A549 (cell line): ENCODE measurements around the gene CSTA. TPM values are rescaled to one million over a fixed set of nuclear protein-coding genes. Genes with fewer than 3 reads are reported as not detected.

Experiments used
- ATAC-seq, 2 experiments: fragments of 200-7000 bp in 1 of 2; fragments of >200 bp in 1 of 2; cut with Nextera tagmentation in 1 of 2; cut with Tn5 transposase in 1 of 2; 3 replicates each; pipeline versions ENCODE4 v1.8.0 to v1.9.1; 2018 to 2020; ENCODE audit warnings: mild to moderate bottlenecking in 1 of 2, moderate library complexity in 1 of 2
- CTCF ChIA-PET: fragments of 300-600 bp; sonication (Branson Sonifier 250); formaldehyde crosslinking; extraction: SDS; loops from one replicate; lab custom pipeline; 2021; ENCODE audit warnings: antibody characterized with exemption, inconsistent platforms; lab: Yijun Ruan, JAX
- POLR2A ChIA-PET: fragments of 350-600 bp; formaldehyde crosslinking; extraction: SDS; loops from one replicate; lab custom pipeline; 2021; ENCODE audit warnings: antibody characterized with exemption, inconsistent platforms; lab: Yijun Ruan, JAX
- DNase-seq, 2 experiments: peaks; one replicate each; pipeline versions ENCODE4 v3.0.0 to v3.0.0-alpha.2; 2011 to 2016; ENCODE audit warnings: low read depth in 1 of 2, low spot score in 1 of 2
- FAIRE-seq: peaks from 2 replicates; lab custom pipeline; 2011; peaks lifted over from hg19 to GRCh38; lab: Jason Lieb, UNC
- H3K27ac ChIP-seq, 2 experiments: fragments of >200 bp; sonication (Bioruptor Twin); formaldehyde crosslinking; 3 replicates each; pipeline ENCODE4 v1.5.1; 2016 to 2017
- H3K4me1 ChIP-seq: fragments of >200 bp; sonication (Bioruptor Twin); formaldehyde crosslinking; 3 replicates; pipeline ENCODE4 v1.6.1; 2016
- H3K4me2 ChIP-seq: fragments of >200 bp; sonication (Bioruptor Twin); formaldehyde crosslinking; 3 replicates; pipeline ENCODE4 v1.6.1; 2016
- H3K4me3 ChIP-seq: fragments of >200 bp; sonication (Bioruptor Twin); formaldehyde crosslinking; 3 replicates; pipeline ENCODE4 v1.5.1; 2016
- H3K9me3 ChIP-seq: fragments of >200 bp; sonication (Bioruptor Twin); formaldehyde crosslinking; 3 replicates; pipeline ENCODE4 v1.6.1; 2016
- BHLHE40 ChIP-seq: IDR thresholded peaks from 2 replicates; pipeline ENCODE4 v1.6.1; 2012; ENCODE audit warnings: low read depth, low read length, inconsistent platforms
- CEBPB ChIP-seq, 2 experiments: fragments of >200 bp in 1 of 2; sonication (Bioruptor Twin) in 1 of 2; formaldehyde crosslinking in 1 of 2; IDR thresholded peaks; 2 replicates each; pipeline ENCODE4 v1.6.1; 2012 to 2016
- EP300 ChIP-seq, 2 experiments: fragments of >200 bp; sonication (Bioruptor Twin); formaldehyde crosslinking; IDR thresholded peaks; 2 replicates in 1 of 2; 3 replicates in 1 of 2; pipeline ENCODE4 v1.6.1; 2016 to 2017
- ESRRA ChIP-seq: fragments of 150-350 bp; IDR thresholded peaks from 2 replicates; pipeline ENCODE4 v1.6.1; 2014; ENCODE audit warnings: mild to moderate bottlenecking, low read length, borderline replicate concordance
- FOSB ChIP-seq: fragments of 250-450 bp; sonication (Bioruptor Pico); IDR thresholded peaks from 2 replicates; pipeline ENCODE4 v1.5.0; 2020; ENCODE audit warnings: mild to moderate bottlenecking, moderate library complexity
- JUN ChIP-seq, 2 experiments: fragments of >200 bp; sonication (Bioruptor Twin); formaldehyde crosslinking; IDR thresholded peaks; 2 replicates in 1 of 2; 3 replicates in 1 of 2; pipeline ENCODE4 v1.6.1; 2016 to 2017
- JUNB ChIP-seq: fragments of >200 bp; sonication (Bioruptor Twin); formaldehyde crosslinking; IDR thresholded peaks from 2 replicates; pipeline ENCODE4 v1.6.1; 2016
- KDM1A ChIP-seq: fragments of 200-600 bp; sonication (generic); IDR thresholded peaks from 2 replicates; pipeline ENCODE4 v1.6.1; 2016; ENCODE audit warnings: low read depth, mild to moderate bottlenecking
- MYC ChIP-seq: IDR thresholded peaks from 2 replicates; pipeline ENCODE4 v1.6.1; 2012; ENCODE audit warnings: mild to moderate bottlenecking, inconsistent platforms, low read length, improper control_type of control experiment, borderline replicate concordance
- NFE2L2 ChIP-seq: fragments of 150-350 bp; conservative IDR thresholded peaks from 2 replicates; pipeline ENCODE4 v1.6.1; 2014; ENCODE audit warnings: low read length
- RARB ChIP-seq: fragments of 250-450 bp; sonication (Bioruptor Pico); IDR thresholded peaks from 2 replicates; pipeline ENCODE4 v1.8.0; 2021; ENCODE audit warnings: mild to moderate bottlenecking, moderate library complexity
- RFX5 ChIP-seq: fragments of 450-650 bp; IDR thresholded peaks from 2 replicates; pipeline ENCODE4 v1.7.1; 2014; ENCODE audit warnings: antibody characterized with exemption, mild to moderate bottlenecking, moderate library complexity
- SMC3 ChIP-seq: fragments of >200 bp; sonication (Bioruptor Twin); formaldehyde crosslinking; IDR thresholded peaks from 3 replicates; pipeline ENCODE4 v1.6.1; 2018; ENCODE audit warnings: inconsistent platforms
- TFCP2L1 ChIP-seq: fragments of 250-450 bp; sonication (Bioruptor Pico); IDR thresholded peaks from 2 replicates; pipeline ENCODE4 v1.5.0; 2021; ENCODE audit warnings: mild to moderate bottlenecking
- TP53 ChIP-seq: fragments of 250-450 bp; sonication (Bioruptor Pico); IDR thresholded peaks from 2 replicates; pipeline ENCODE4 v1.5.0; 2021; ENCODE audit warnings: mild to moderate bottlenecking, moderate library complexity
- ZFP36 ChIP-seq: fragments of 450-650 bp; IDR thresholded peaks from 2 replicates; pipeline ENCODE4 v1.6.1; 2014; ENCODE audit warnings: borderline replicate concordance; ENCODE audit not compliant: partially characterized antibody
- ZNF302 ChIP-seq: fragments of 250-450 bp; sonication (Bioruptor Pico); IDR thresholded peaks from 2 replicates; pipeline ENCODE4 v1.9.0; 2021; ENCODE audit warnings: inconsistent platforms, mild to moderate bottlenecking, moderate library complexity
- WGBS: methylation state at CpG from one replicate; pipeline ENCODE4 v1.1.6; 2017; ENCODE audit errors: missing lambda C conversion rate; 5-methylcytosine and 5-hydroxymethylcytosine counted together
- polyA plus RNA-seq, 4 experiments: library from polyadenylated mRNA; depleted of rRNA in 3 of 4; stranded (reverse); fragments of >200 nt; fragmentation: RNase III in 1 of 4; extraction: RNeasy Plus Mini Kit Qiagen cat#74134 plus additional on column Dnase treatment in 1 of 4; gene quantifications; 2 replicates in 3 of 4; 3 replicates in 1 of 4; pipeline ENCODE4 v1.2.3, GENCODE V29; 2011 to 2017
- TF ChIP-seq, protein P1 (sequence below): fragments of 150-350 bp; IDR thresholded peaks from 2 replicates; pipeline ENCODE4 v1.6.1; 2014; ENCODE audit warnings: low read depth, mild to moderate bottlenecking, low read length
- TF ChIP-seq, protein P2 (sequence below): fragments of >200 bp; sonication (Bioruptor Twin); formaldehyde crosslinking; IDR thresholded peaks from 2 replicates; pipeline ENCODE4 v1.6.1; 2016
- TF ChIP-seq, protein P3 (sequence below): IDR thresholded peaks from 2 replicates; pipeline ENCODE4 v1.6.1; 2012
- TF ChIP-seq, protein P4 (sequence below): IDR thresholded peaks from 2 replicates; pipeline ENCODE4 v1.6.1; 2012
- TF ChIP-seq, protein P5 (sequence below): IDR thresholded peaks from 2 replicates; pipeline ENCODE4 v1.6.1; 2012; ENCODE audit warnings: low read depth, borderline replicate concordance
- TF ChIP-seq, protein P6 (sequence below): fragments of 200-600 bp; sonication (generic); IDR thresholded peaks from 2 replicates; pipeline ENCODE4 v1.6.1; 2016; ENCODE audit warnings: antibody characterized with exemption, mild to moderate bottlenecking, moderate library complexity

CSTA gene
- polyA plus RNA-seq, 2 of the 4 experiments (the other 2 are of a cell fraction), result 0.41 to 7.8 TPM

DNA sequence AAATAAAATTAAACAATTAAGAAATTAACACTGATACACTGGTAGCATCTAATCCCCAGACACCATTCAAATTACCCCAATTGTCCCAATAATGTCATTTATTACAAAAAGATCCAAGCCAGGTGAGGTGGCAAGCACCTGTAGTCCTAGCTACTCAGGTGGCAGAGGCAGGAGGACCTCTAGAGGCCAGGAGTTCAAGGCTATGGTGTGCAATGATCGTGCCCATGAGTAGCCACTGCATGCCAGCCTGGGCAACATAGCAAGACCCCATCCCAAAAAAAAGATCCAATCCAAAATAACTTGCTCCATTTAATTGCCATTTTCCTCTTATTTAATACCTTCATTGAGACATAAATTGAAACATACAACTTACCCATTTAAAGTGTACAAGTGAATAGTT lies 17.8 kb downstream of the CSTA start:
- WGBS, result 22% methylated on average over 1 of the region's 1 CpG
- no peak for ATAC-seq
- Histone ChIP-seq H3K9me3 (no peaks in the 10 kb centered on the region), H3K4me1 (no peaks in the 10 kb centered on the region), H3K27ac (no peak overlapping the region), H3K4me3 (no peak overlapping the region), H3K4me2 (no peak overlapping the region)
- FAIRE-seq, result no peak
- ChIA-PET POLR2A (no interaction called here), CTCF (no interaction called here)
- DNase-seq, result no peak
- TF ChIP-seq TP53 (CRISPR knock-in tag), result no peak
- TF ChIP-seq CEBPB (IDR thresholded peaks at IDR 0.05), result no peak
- TF ChIP-seq, protein P1, sequence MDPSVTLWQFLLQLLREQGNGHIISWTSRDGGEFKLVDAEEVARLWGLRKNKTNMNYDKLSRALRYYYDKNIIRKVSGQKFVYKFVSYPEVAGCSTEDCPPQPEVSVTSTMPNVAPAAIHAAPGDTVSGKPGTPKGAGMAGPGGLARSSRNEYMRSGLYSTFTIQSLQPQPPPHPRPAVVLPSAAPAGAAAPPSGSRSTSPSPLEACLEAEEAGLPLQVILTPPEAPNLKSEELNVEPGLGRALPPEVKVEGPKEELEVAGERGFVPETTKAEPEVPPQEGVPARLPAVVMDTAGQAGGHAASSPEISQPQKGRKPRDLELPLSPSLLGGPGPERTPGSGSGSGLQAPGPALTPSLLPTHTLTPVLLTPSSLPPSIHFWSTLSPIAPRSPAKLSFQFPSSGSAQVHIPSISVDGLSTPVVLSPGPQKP, result no peak
- TF ChIP-seq ESRRA, result no peak
- TF ChIP-seq JUN (IDR thresholded peaks at IDR 0.05), result no peak
- no peak for TF ChIP-seq RFX5
- no peak for TF ChIP-seq RARB
- no peak for TF ChIP-seq ZFP36
- TF ChIP-seq, protein P2, sequence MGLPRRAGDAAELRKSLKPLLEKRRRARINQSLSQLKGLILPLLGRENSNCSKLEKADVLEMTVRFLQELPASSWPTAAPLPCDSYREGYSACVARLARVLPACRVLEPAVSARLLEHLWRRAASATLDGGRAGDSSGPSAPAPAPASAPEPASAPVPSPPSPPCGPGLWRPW, result no peak
- TF ChIP-seq JUNB, result no peak
- TF ChIP-seq SMC3, result no peak
- no peak for TF ChIP-seq ZNF302
- TF ChIP-seq BHLHE40, result no peak
- no peak for TF ChIP-seq TFCP2L1 (CRISPR knock-in tag)

DNA sequence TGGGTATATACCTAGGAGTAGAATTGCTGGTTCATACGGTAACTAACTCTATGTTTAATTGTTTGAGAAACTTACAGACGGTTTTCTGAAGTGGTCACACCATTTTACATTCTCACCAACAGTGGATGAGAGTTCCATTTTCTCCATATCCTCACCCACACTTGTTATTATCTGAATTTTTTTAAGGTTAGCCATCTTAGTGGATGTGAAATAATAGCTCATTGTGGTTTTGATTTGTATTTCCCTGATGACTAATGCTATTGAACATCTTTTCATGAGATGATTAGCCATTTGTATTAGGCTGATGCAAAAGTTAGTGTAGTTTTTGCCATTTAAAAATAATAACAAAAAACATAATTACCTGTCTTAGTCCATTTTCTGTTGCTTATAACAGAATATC lies 18.6 kb downstream of the CSTA start:
- Histone ChIP-seq H3K4me2 (no peak overlapping the region), H3K27ac (no peak overlapping the region), H3K9me3 (no peaks in the 10 kb centered on the region), H3K4me3 (no peak overlapping the region), H3K4me1 (no peaks in the 10 kb centered on the region)
- ATAC-seq (no peak), FAIRE-seq (no peak), DNase-seq (no peak)
- TF ChIP-seq, protein P3, sequence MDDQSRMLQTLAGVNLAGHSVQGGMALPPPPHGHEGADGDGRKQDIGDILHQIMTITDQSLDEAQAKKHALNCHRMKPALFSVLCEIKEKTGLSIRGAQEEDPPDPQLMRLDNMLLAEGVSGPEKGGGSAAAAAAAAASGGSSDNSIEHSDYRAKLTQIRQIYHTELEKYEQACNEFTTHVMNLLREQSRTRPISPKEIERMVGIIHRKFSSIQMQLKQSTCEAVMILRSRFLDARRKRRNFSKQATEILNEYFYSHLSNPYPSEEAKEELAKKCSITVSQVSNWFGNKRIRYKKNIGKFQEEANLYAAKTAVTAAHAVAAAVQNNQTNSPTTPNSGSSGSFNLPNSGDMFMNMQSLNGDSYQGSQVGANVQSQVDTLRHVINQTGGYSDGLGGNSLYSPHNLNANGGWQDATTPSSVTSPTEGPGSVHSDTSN, result no peak
- TF ChIP-seq EP300 (IDR thresholded peaks at IDR 0.05) (no peak), JUNB (no peak), FOSB (no peak), NFE2L2 (no peak), CEBPB (IDR thresholded peaks at IDR 0.05) (no peak), RFX5 (no peak), MYC (no peak), SMC3 (no peak), BHLHE40 (no peak), ZNF302 (no peak)
- TF ChIP-seq, protein P4, sequence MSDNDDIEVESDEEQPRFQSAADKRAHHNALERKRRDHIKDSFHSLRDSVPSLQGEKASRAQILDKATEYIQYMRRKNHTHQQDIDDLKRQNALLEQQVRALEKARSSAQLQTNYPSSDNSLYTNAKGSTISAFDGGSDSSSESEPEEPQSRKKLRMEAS, result no peak
- TF ChIP-seq, protein P5, sequence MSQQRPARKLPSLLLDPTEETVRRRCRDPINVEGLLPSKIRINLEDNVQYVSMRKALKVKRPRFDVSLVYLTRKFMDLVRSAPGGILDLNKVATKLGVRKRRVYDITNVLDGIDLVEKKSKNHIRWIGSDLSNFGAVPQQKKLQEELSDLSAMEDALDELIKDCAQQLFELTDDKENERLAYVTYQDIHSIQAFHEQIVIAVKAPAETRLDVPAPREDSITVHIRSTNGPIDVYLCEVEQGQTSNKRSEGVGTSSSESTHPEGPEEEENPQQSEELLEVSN, result no peak
- POLR2A ChIA-PET, result no interaction called here
- WGBS, result 40% methylated on average over 2 of the region's 2 CpGs
- CTCF ChIA-PET, result no interaction called here

DNA sequence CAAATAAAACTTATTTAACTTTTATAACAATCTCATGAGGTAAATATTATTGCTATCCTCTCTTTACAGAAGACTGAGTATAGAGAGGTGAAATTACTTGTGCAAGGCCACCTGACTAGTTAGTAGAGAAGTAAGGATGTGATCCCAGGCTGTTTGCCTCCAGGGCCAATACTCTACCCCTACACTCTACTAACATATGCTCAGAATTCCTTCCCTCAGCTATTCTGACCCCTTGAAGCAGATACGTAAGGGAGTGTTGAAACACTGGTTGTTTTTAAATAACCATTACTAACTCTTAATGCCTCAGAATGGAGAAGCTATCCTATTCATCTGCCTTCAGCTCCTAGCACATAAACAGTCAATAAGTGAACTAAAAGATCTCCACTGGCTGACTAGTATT lies 24.1 kb downstream of the CSTA start:
- Histone ChIP-seq H3K4me2 (no peak overlapping the region), H3K4me3 (no peak overlapping the region), H3K9me3 (no peaks in the 10 kb centered on the region), H3K4me1 (peaks cover 3% of the 10 kb centered on the region; the same call in 1 of the 3 replicates), H3K27ac (no peak overlapping the region)
- ATAC-seq (no peak), FAIRE-seq (no peak), DNase-seq (no peak)
- WGBS, result 86% methylated on average over 1 of the region's 1 CpG
- POLR2A ChIA-PET, result no interaction called here
- CTCF ChIA-PET, result interaction anchor here (0.9 to 1.1 kb wide), 2 partner anchors 35 to 802 kb away, joined by 3 read pairs; partner anchors contain the start of gene FAM162A
- TF ChIP-seq, protein P6, sequence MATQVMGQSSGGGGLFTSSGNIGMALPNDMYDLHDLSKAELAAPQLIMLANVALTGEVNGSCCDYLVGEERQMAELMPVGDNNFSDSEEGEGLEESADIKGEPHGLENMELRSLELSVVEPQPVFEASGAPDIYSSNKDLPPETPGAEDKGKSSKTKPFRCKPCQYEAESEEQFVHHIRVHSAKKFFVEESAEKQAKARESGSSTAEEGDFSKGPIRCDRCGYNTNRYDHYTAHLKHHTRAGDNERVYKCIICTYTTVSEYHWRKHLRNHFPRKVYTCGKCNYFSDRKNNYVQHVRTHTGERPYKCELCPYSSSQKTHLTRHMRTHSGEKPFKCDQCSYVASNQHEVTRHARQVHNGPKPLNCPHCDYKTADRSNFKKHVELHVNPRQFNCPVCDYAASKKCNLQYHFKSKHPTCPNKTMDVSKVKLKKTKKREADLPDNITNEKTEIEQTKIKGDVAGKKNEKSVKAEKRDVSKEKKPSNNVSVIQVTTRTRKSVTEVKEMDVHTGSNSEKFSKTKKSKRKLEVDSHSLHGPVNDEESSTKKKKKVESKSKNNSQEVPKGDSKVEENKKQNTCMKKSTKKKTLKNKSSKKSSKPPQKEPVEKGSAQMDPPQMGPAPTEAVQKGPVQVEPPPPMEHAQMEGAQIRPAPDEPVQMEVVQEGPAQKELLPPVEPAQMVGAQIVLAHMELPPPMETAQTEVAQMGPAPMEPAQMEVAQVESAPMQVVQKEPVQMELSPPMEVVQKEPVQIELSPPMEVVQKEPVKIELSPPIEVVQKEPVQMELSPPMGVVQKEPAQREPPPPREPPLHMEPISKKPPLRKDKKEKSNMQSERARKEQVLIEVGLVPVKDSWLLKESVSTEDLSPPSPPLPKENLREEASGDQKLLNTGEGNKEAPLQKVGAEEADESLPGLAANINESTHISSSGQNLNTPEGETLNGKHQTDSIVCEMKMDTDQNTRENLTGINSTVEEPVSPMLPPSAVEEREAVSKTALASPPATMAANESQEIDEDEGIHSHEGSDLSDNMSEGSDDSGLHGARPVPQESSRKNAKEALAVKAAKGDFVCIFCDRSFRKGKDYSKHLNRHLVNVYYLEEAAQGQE, result no peak
- no peak for TF ChIP-seq KDM1A
- TF ChIP-seq, protein P4, result no peak
